ENCODE measurements around the gene PCBP2.

DNA sequence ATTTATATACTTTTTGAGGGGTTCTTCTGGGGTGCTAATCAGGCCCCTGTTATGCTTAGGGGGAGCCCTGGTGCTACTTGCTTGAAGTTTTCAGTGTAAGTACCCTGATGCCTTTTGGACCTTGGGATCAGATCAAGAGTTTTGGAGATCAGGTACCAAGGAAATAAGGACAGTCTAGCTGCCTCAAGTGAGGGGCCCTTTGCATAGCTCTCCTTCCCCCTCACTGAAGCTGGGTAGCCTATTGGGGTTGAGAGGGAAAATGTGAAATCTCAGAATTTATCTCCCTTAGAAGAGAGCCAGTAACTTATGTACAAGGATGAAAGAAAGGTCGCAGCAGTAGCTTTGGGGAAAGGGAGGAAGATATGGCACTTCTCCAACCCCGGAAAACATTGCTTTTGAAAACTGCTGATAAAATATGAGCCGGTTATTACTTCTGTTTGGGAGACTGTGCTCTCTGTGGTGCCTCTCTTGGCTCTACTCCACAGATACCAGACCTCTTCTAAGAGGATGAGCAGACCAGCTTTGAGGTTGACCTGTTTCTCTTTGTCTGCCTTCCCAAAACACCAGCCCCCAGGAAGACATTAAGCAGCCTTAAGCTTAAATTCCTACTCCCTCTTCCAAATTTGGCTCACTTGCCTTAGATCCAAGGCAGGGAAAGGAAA, 37.0 kb upstream of the PCBP2 start:
- TF ChIP-seq EZH2 (IDR thresholded peaks at IDR 0.05; ENCODE audit: insufficient read depth, poor library complexity, severe bottlenecking) (no peak), EZH2phosphoT487 (IDR thresholded peaks at IDR 0.05; ENCODE audit: insufficient read depth, low read depth) (no peak)

All from GM23248 (cell line).